ENCODE measurements around the gene VSIR. TPM values are rescaled to one million over a fixed set of nuclear protein-coding genes. Genes with fewer than 3 reads are reported as not detected.

Gene VSIR
- total RNA-seq, 1 donor from 2014 or later = 83.9 TPM

- no peak for DNase-seq (ENCODE audit: low spot score)
Observed at GRCh38 chr10:71763352-71764127, 9.8 kb downstream of the VSIR start.

GRCh38 chr10:71762324-71762723 is 11.0 kb downstream of the VSIR start:
- DNase-seq (ENCODE audit: low spot score) = no peak

- no peak for DNase-seq (ENCODE audit: low spot score)
Observed at GRCh38 chr10:71761541-71762113, 11.7 kb downstream of the VSIR start.

GRCh38 chr10:71761105-71761511 is 12.2 kb downstream of the VSIR start:
- no peak for DNase-seq (ENCODE audit: low spot score)

GRCh38 chr10:71757399-71757922 is 15.9 kb downstream of the VSIR start:
- no peak for DNase-seq (ENCODE audit: low spot score)

- DNase-seq (ENCODE audit: low spot score) = no peak
Observed at GRCh38 chr10:71756311-71757191, 16.8 kb downstream of the VSIR start.

GRCh38 chr10:71755179-71755879 is 18.0 kb downstream of the VSIR start:
- DNase-seq (ENCODE audit: low spot score) = no peak

GRCh38 chr10:71754562-71754961 is 18.8 kb downstream of the VSIR start:
- no peak for DNase-seq (ENCODE audit: low spot score)

GRCh38 chr10:71753960-71754505 is 19.3 kb downstream of the VSIR start:
- DNase-seq (ENCODE audit: low spot score) = no peak

- peak; percentile 71 for DNase-seq (ENCODE audit: low spot score)
Observed at GRCh38 chr10:71753091-71753959, 20.0 kb downstream of the VSIR start.

GRCh38 chr10:71752391-71753090 is 20.8 kb downstream of the VSIR start:
- DNase-seq (ENCODE audit: low spot score) = no peak

GRCh38 chr10:71751515-71752224 is 21.6 kb downstream of the VSIR start:
- no peak for DNase-seq (ENCODE audit: low spot score)

GRCh38 chr10:71750986-71751385 is 22.3 kb downstream of the VSIR start:
- DNase-seq (ENCODE audit: low spot score) = no peak

- no peak for DNase-seq (ENCODE audit: low spot score)
Observed at GRCh38 chr10:71750124-71750841, 23.0 kb downstream of the VSIR start.

GRCh38 chr10:71749396-71749795 is 23.9 kb downstream of the VSIR start:
- DNase-seq (ENCODE audit: low spot score) = no peak

- peak; percentile 73 for DNase-seq (ENCODE audit: low spot score)
Observed at GRCh38 chr10:71748671-71749191, 24.6 kb downstream of the VSIR start.

GRCh38 chr10:71747551-71748523 is 25.5 kb downstream of the VSIR start:
- DNase-seq (ENCODE audit: low spot score) = no peak

Measured in mucosa of gallbladder (tissue), 1 donor.